ENCODE results near the gene CPA3.

Gene CPA3

DNA sequence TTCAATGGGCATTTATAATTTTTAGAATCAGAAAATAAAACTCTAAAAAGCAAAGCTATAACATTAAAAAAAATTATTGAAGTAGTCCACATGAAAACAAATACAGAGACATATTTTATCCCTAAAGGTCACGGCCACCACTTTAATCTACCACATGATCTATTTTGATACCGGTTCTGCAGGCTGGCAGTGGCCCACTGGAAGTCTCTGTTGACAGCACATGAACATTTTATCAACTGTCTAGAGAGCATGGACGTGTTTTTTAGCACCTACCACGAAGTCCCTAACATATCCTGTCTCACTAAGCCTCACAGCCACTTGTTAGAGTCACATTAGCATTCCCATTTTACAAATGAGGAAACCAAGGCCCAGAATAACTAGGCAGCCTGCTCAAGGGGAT is 1.8 kb upstream of the CPA3 start:
- DNase-seq: no peak

DNA sequence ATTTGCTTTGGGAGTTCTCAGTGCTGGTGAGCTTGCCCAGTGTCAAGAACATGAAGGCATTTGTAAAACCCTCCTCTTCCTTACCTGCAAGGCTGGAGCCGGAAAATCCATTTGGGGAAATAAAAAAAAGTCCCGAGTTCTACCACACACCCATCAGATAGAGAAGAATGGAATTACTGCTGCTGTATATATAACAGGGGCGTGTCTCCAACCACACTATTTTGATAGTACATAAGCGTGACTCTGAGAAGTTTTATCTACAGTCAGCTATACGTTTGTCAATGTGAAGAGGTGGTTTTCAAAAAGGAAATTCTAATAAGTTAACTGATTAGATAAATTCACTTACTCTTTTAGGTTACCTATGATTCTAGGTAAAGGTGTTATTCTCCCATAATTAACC is 1.3 kb upstream of the CPA3 start:
- DNase-seq: no peak

DNA sequence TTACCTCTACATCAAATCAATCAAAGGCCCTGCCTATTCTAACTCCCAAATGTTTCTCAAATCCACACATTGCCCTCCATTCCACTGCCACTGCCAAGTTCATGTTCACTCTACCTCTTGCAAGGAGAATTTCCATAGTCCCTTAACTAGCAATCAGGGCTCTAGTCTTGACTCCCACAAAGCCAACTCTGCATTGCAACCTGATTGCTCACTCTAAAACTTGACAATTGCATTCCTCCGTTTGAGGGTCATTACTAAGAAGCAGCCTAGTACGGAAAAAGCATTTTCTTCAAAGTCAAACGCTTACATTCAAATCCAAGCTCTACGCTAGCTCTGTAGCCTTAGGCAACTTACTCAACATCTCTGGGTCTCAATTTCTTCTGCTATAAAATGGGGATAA is 1.2 kb downstream of the CPA3 start:
- no peak for DNase-seq

DNA sequence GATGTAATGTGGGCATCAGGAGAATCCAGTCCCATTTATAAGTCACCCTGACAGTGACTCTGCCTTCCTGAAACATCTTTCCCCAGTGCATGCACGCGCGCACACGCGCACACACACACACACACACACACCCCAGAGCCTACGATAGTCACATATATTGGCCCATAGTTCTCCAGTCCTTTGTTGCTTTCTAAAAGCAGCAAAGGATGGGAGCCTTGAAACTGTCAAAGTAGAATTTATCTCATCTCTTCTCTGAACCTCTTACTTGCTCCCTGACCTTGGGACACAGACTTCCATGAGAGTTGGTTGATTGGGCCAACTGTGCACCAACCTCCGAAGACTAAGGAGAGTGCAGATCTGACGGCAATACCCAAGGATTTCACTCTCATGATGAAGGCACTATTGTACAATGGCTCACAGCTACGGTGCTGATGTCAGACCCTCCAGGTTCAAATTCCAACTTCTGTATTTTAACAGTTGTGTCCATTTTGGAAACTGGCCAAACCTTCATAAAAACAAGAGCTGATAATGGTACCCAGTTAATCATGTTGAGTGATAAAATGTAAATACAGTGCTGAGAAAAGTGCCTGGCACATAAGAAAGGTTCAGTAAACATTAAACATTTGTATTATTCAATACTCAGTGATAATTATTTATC is 8.3 kb downstream of the CPA3 start:
- DNase-seq: no peak

DNA sequence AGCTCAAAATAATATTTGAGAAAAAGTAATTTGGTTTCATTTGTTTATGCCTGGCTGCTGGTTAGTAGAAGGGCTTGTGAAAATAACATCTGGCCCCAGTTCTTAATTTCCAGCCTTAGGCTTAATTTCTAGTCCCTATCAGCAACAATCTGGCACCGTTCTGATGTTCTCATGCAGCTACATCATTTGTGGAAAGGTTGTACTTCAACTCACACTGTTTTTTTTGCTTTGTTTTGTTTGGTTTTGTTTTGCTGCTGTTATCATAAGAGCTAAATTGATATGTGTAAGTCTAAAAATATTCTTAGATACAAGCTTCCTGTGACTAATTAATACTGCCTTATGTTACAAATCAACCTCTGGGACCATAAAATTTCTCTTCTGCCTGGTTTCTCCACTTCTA is 8.9 kb downstream of the CPA3 start:
- no peak for DNase-seq

GRCh38 chr3:148878095-148878494 is 13.0 kb downstream of the CPA3 start:
- no peak for DNase-seq

DNA sequence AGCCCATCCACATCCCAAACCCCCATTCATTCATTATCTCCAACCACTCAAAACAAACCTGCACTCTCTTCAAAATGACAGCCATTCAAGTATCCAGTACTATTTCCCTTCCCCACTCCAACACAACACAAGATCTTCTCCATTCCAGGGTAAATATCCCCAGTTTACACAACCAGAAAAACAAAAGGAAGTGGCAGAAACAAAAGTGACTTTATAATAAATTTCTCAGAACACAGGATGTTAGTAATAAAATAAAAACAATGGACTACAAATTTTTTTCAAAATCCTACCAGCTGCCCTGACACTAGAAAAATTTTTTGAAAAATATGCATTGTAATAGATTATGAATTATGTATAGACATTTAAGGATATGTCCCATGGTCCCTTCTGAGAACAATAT is 14.2 kb downstream of the CPA3 start:
- no peak for DNase-seq

GRCh38 chr3:148880681-148881080 is 15.6 kb downstream of the CPA3 start:
- DNase-seq: peak; percentile 8

GRCh38 chr3:148881286-148881685 is 16.2 kb downstream of the CPA3 start:
- no peak for DNase-seq

GRCh38 chr3:148882288-148882687 is 17.2 kb downstream of the CPA3 start:
- no peak for DNase-seq

- no peak for DNase-seq
Measured at GRCh38 chr3:148883163-148883562, 18.1 kb downstream of the CPA3 start.

- DNase-seq: no peak
Measured at GRCh38 chr3:148884261-148884660, 19.2 kb downstream of the CPA3 start.

DNA sequence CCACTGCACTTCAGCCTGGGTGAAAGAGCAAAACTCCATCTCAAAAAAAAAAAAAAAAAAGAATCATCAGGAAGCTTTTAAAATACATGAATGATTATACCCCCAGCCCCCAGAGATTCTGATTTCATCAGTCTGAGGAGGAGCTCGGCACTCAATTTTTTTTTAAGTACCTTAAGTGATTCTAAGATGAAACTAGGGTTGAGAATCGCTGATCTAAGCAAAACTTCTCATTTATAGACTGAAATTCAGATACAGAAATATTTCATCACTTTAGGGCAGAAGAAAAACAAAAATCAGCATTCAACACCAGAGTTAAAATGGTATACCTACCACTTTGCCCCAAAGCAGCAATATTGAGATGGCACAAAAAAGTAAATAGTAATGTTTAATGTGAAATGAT is 24.7 kb downstream of the CPA3 start:
- DNase-seq: no peak

DNA sequence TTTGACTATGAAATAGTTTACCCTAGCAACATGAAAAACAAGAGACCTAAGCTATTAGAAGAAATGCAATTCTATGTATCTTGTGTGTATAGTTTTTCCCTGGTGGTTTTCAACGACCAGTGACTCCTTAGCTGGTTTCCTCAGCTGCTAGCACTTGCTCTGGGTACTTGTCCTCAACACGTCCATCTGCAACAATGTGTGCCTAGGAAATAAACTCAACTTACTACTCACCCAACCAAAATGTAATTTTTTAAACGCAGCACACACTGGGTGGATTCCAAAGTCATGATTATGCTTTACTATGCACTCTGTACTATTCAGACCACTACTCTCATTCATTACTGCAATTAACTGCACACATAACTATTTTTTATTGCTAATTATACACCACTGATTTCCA is 31.0 kb downstream of the CPA3 start:
- DNase-seq: no peak

GRCh38 chr3:148901987-148902791 is 37.1 kb downstream of the CPA3 start:
- DNase-seq: no peak

DNA sequence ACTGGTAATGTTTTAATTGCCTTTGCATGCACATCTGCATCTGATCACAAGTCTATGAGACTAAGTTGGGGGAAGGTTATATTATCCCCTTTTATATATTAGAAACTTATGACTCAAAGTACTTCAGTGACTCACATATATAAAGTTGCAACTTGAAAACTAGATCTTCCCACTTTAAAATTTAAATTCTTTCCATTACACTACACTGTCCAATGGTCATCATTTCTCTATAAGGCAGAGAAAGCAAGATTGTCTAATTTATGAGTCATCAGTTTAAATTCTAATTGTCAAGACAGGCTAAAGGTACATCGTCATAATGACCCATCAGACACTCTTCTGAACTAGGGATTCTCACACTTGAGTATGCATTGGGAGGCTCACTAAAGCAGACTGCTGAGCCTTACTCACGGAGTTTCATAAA is 37.9 kb downstream of the CPA3 start:
- no peak for DNase-seq

GRCh38 chr3:148903941-148904340 is 38.8 kb downstream of the CPA3 start:
- no peak for DNase-seq

DNA sequence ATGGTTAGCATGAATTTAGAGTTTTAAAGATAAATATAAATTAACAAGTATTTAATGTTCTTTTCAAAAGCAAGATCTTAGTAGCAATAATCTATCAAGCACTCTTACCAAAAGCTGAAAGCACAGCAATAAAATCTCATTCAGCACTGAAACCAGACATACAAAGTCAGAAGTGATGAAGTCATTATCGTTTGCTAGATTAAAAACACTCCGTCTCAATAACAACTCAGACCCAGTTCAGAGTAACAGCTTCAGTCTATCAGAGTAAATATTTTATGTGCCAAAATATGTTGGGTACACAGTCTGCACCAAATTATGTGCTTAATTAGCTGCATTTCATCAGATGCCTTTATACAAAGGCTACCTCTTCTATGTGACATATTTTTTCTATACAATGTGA is 41.6 kb downstream of the CPA3 start:
- DNase-seq: no peak

GRCh38 chr3:148911173-148911572 is 46.1 kb downstream of the CPA3 start:
- no peak for DNase-seq

- DNase-seq: no peak
Measured at GRCh38 chr3:148911592-148911991, 46.5 kb downstream of the CPA3 start.

DNA sequence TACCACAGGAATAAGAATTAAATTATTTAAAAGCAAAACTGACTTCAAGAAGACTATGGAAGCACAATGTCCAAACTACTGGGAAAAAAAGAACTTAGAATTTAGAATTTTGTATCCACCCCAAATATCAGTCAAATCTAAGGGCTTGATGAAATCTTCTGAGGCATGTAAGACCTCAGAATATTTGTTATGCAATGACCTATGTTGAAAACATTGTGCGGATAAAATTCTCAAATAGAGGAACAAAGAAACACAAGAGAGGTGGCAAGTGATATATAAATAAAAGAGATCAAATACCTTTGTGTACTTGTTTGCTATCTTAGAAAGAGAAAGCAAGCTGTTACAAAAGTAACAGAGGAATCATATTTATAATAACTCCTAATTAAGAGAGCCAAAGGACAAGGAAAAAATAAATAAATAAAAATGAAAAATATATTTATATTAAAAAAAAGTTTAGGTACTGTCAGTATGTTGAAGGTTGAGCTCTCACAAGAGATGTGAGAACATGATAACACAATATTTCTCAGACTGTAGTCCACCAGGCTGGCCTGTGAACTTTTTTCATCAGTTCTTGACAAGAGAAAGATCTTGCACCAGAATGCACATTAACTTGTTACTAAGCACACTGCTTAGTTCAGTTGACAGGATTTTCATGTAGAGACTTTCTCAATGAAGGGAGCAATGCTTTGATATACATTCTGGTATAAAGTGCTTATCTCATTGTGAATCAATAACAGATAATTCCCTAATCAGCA is 50.0 kb downstream of the CPA3 start:
- peak; percentile 63 for DNase-seq

DNA sequence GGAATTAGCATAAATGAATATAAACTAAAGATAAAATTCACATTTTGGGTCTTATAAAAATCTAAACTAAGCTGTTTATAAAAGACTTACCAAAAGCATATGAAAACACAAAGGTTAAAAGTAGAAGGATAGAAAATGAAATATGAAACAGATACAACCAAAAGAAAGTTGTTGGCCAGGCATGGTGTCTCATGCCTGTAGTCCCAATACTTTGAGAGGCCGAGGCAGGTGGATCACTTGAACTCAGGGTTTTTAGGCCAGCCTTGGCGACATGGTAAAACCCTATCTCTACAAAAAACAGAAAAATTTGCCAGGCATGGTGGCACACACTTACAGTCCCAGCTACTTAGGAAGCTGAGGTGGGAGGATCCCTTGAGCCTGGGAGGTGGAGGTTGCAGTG is 51.0 kb downstream of the CPA3 start:
- no peak for DNase-seq

GRCh38 chr3:148922467-148922866 is 57.4 kb downstream of the CPA3 start:
- DNase-seq: no peak

DNA sequence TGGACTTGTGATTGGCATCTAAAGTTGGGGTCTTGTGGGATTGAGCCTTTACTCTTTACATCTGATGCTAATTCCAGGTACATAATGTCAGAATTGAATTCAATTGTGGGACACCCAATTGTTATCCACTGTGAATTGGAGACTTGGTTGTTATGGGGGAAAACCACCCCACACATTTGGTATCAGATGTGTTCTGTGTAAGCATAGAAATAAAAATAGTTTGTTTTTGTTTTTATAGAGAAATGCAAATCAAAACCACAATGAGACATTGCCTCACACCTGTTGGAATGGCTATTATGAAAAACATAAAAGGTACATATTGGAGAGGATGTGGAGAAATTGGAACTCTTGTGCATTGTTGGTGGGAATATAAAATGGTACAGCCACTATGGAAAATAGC is 58.5 kb downstream of the CPA3 start:
- no peak for DNase-seq

Measured in inflammatory macrophage treated with lipopolysaccharide for 4 hours (primary cell).